H54 (cell line): ENCODE data around the gene LUZP4.

Source experiments
- DNase-seq: peaks from one replicate; pipeline ENCODE4 v3.0.0; 2011; ENCODE audit warnings: low spot score, mixed read lengths; ENCODE audit not compliant: insufficient read length
- FAIRE-seq: peaks from 3 replicates; lab custom pipeline; 2011; peaks lifted over from hg19 to GRCh38; lab: Jason Lieb, UNC
- POLR2A ChIP-seq: IDR thresholded peaks from 2 replicates; pipeline ENCODE4 v1.6.1; 2011; ENCODE audit warnings: low read depth, mild to moderate bottlenecking, low read length

LUZP4 gene, protein sequence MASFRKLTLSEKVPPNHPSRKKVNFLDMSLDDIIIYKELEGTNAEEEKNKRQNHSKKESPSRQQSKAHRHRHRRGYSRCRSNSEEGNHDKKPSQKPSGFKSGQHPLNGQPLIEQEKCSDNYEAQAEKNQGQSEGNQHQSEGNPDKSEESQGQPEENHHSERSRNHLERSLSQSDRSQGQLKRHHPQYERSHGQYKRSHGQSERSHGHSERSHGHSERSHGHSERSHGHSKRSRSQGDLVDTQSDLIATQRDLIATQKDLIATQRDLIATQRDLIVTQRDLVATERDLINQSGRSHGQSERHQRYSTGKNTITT

DNA sequence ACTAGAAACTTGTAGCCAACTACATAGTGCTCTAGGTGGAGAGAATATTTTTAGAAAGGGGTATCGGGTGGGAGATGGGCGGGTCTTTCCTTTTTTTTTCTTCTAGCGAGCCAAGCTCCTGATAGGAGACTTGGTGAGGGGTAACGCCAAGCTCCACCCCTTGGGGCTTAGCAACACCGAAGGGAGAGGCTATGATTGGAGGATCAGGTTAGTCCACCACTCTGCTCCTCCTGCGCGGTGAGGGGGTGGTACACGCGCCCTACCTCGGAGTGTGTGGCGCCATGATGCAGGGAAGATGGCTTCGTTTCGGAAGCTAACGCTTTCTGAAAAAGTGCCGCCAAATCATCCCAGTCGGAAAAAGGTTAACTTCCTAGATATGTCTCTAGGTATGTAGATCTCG lies at the start of gene LUZP4:
Gene LUZP4, plus strand, starts transcription at position 251 of the 400 bp plus-strand sequence. Its CDS starts 45 bp downstream, at position 296.
- DNase-seq = no peak
- TF ChIP-seq POLR2A = no peak

GRCh38 chrX:115251458-115252233 lies 37.9 kb upstream of the LUZP4 start:
- no peak for TF ChIP-seq POLR2A
- DNase-seq = no peak
- no peak for FAIRE-seq

More for the DNA sequence above, at the start of gene LUZP4:
- FAIRE-seq = no peak

GRCh38 chrX:115255003-115255402 lies 34.5 kb upstream of the LUZP4 start:
- no peak for TF ChIP-seq POLR2A
- no peak for FAIRE-seq
- no peak for DNase-seq

DNA sequence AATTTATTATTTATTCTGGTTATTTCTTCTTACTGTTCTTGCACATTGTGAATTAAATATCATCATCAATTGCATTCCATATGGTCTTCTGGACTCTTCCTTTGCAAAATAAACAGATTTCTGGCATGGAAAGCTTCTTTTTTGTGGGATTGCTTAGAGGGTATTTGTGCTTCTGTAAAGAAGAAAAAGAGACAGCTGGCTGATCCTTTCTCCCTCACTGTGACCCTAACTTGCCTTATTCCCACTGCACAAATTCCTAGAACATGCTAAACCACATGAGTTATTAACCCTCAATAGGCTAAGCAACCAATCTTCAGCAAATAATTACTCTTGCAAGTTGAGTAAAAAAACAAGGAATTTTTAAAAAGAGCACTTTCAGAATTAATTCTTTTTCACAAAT lies 31.8 kb upstream of the LUZP4 start:
- FAIRE-seq = no peak
- DNase-seq = no peak
- TF ChIP-seq POLR2A = no peak

DNA sequence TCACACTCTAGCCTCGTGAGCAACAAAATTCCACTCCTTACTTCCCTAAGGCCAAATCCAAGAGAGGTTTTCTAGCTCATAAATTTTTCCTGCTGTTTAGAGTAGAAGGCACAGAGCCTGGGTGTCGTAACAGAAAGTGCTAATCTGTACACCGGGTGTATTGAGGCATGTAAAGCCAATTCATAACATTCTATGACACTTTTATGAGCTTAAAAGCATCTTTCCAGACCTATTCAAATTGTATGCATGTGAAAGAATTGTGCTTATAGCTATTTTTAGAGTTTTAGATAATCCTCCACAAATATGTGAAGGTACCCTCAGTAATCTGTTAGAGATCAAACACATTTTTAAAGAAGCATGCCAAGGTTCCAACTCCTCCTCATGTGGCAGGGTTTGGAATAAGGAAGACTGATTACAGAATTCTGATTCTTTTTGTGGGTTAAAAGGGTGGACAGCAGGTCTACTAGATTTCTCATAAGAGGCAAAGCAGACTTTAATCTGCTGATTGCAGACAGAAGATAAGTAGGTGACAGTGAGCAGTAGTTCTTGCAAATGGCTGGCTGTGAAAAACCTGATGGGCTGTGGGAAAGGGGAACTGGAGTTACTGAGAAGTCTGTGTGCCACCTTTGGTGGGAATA lies 30.2 kb upstream of the LUZP4 start:
- TF ChIP-seq POLR2A = no peak
- FAIRE-seq (no peak), DNase-seq (no peak)

DNA sequence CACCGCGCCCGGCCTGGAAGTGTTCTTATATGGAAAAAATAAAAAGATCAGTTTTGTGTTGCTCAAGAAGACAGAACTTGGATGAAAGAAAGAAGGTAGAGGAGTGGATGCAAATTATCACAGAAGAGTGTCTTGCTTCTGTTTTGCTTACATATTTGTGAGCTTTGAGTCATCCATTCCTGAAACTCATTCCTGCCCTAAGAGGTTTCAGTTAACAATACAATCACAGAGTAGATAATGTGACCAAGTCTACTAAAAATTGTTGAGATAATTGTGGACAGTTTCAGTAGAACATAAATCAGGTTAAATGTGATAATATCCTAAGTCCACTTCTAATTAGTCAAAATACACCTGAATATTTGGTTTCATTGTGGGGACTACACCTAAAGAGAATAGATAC lies 29.2 kb upstream of the LUZP4 start:
- DNase-seq (no peak), FAIRE-seq (no peak)
- no peak for TF ChIP-seq POLR2A

GRCh38 chrX:115261148-115261547 lies 28.4 kb upstream of the LUZP4 start:
- DNase-seq = no peak
- FAIRE-seq = no peak
- TF ChIP-seq POLR2A = no peak

- no peak for FAIRE-seq
- no peak for DNase-seq
- no peak for TF ChIP-seq POLR2A
Observed at GRCh38 chrX:115264009-115264408, 25.5 kb upstream of the LUZP4 start.

DNA sequence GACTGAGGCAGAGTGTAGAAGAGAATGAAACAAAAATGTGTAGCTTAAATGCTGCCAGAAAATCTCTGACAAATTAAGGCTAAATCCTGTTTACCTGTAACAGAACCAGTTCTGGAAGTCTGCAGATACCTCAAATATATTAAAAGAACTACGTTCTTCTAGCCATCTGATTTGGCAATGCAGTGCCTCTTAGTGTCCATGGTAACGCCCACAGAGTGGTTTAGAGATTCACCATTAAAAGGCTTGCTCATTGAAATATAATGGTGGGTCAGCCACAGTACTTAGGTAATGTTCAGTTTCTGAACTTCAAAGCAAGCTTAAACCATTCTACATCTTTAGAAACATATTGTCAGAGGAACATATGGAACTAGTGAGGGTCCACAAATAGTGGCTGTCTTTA lies 23.2 kb upstream of the LUZP4 start:
- no peak for DNase-seq
- no peak for TF ChIP-seq POLR2A
- FAIRE-seq = no peak

- TF ChIP-seq POLR2A = no peak
- DNase-seq (no peak), FAIRE-seq (no peak)
Observed at GRCh38 chrX:115268421-115268820, 21.1 kb upstream of the LUZP4 start.

DNA sequence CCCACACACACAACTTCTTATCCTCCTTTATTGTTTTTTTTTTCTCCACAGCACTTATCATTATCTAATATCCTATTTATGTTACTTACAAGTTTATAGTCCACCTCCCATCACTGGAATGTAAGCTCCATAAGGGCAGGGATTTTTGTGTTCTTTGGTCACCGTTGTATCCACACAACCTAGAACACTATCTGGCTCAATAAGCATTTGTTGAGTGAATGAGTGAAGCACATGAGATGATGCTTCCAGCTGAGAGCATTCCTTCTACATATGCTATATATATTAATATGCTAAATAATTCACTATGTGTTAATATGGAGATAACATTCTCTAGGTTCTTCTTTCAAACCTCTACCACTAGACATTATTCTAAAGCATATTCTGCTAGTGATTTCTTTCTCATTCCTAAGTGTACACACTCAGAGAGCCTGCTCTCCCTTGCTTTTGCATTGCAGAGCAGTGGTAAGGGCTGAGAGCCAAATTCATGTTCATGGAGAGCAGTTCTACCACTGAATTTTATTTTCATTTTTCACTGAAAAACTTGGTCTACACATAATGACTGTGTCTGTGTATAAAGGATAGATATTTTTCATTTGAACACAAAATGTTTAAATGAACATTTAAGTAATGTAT lies 20.3 kb upstream of the LUZP4 start:
- FAIRE-seq (no peak), DNase-seq (no peak)
- no peak for TF ChIP-seq POLR2A

DNA sequence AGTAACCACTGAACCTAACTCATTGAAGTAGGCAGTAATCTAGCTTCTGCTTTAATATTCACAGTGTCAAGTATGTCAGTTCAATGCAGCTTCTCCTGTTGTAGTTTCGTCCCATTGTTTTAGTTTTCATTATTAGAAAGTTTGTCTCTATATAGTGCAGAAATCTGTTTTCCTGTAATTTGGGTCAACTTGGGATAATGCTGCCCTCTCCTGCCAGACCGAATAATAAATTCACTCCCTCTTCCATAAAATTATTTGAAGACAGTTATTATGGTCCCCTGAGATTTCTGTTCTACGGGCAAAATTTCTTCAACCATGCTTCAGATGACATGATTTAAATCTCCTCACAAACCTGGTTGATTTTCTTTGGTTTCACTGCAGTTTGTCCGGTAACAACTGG lies 4.6 kb upstream of the LUZP4 start:
- no peak for TF ChIP-seq POLR2A
- no peak for DNase-seq
- no peak for FAIRE-seq

DNA sequence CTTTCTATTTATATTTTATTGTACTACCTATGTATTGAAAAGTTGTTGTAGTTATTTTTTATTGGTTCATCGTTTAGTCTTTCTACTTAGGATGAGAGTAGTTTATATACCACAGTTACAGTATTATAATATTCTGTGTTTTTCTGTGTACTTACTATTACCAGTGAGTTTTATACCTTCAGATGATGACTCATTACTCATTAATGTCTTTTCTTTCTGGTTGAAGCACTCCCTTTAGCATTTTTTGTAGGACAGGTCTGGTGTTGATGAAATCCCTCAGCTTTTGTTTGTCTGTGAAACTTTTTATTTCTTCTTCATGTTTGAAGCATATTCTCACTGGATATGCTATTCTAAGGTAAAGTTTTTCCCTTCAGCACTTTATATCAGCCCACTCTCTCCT lies 7.7 kb downstream of the LUZP4 start:
- FAIRE-seq (no peak), DNase-seq (no peak)
- TF ChIP-seq POLR2A = no peak

- TF ChIP-seq POLR2A = no peak
- no peak for DNase-seq
- FAIRE-seq = no peak
Observed at GRCh38 chrX:115311139-115311538, 21.6 kb downstream of the LUZP4 start.
